NCI-H128 (cell line): ENCODE data around the gene TSR3.

Experiments
- DNase-seq: peaks from one replicate; lab custom pipeline; 2025; ENCODE audit not compliant: unreplicated experiment; lab: John Stamatoyannopoulos, UW

The TSR3 gene

GRCh38 chr16:1311212-1311737 lies 40.4 kb downstream of the TSR3 start:
- DNase-seq, result no peak

- DNase-seq, result no peak
Observed at GRCh38 chr16:1310832-1311200, 40.9 kb downstream of the TSR3 start.

- no peak for DNase-seq
Observed at GRCh38 chr16:1309888-1310831, 41.5 kb downstream of the TSR3 start.

GRCh38 chr16:1308977-1309885 lies 42.4 kb downstream of the TSR3 start, which contains the start of gene UBE2I:
Gene UBE2I (plus strand): TSS chr16:1309636. CDS start chr16:1314031, 4,395 bp downstream.
- DNase-seq, result peak; percentile 93

- no peak for DNase-seq
Observed at GRCh38 chr16:1308036-1308976, 43.4 kb downstream of the TSR3 start.

DNA sequence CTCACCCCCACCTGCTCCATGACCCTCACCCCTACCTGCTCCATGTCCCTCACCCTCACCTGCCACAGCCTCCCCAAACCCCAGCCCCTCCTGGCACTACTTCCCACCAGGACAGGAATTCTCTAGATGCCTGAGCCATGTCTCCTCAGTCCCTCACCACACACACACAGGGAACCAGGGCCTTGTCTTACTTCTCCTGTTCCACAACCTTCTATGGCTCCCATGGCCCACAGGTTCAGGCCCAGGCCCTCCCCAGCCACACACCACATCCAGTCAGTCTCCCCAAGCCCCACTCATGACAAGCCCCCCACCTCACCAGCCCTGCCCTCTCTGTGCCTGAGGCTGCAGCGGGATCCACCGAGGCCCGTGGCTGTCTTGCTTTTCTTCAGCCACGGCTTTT lies 45.3 kb downstream of the TSR3 start:
- no peak for DNase-seq

- DNase-seq, result no peak
Observed at GRCh38 chr16:1305823-1306222, 45.9 kb downstream of the TSR3 start.

DNA sequence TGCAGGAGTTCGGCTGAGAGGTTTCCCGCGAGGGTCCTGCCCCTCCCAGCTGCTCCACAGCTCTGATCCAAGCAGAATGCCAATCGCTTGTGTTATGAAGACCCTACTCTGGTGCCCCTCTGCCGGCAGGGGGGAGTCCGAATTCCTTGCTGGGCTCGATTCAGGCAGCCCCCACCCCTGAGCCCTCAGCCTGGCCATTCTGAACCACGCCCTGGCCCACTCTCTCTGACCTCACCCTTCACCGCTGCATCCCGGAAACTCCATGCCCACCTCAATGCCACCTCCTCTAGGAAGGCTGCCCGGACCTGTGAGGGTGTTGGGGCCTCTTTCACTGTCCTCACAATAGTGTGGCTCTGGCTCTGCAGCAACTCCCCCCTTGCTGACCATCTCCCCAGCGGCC lies 50.1 kb downstream of the TSR3 start:
- no peak for DNase-seq

- no peak for DNase-seq
Observed at GRCh38 chr16:1300664-1301476, 50.8 kb downstream of the TSR3 start.

- no peak for DNase-seq
Observed at GRCh38 chr16:1299868-1300203, 51.8 kb downstream of the TSR3 start.
